Subcutaneous adipose tissue (tissue), 4 donors: Measurements from ENCODE around the gene TMED1. TPM values are rescaled to one million over a fixed set of nuclear protein-coding genes. Genes with fewer than 3 reads are reported as not detected.

ENCODE experiments used
- total RNA-seq, 4 donors: library from RNA; depleted of rRNA; stranded (reverse); fragments of >200 nt; gene quantifications; one replicate each; pipeline ENCODE4 v1.1.0, GENCODE V29; 2016
- TF ChIP-seq, protein P1 (sequence below): fragments of 450-650 bp; IDR thresholded peaks from one replicate; pipeline ENCODE4 v1.5.1; 2016; ENCODE audit warnings: low read depth, mild to moderate bottlenecking, control low read depth, antibody characterized with exemption, moderate library complexity

Gene TMED1
- total RNA-seq, 4 donors from 2014 or later, result 10.3 to 53.1 (median 34.4) TPM

- TF ChIP-seq, protein P1, sequence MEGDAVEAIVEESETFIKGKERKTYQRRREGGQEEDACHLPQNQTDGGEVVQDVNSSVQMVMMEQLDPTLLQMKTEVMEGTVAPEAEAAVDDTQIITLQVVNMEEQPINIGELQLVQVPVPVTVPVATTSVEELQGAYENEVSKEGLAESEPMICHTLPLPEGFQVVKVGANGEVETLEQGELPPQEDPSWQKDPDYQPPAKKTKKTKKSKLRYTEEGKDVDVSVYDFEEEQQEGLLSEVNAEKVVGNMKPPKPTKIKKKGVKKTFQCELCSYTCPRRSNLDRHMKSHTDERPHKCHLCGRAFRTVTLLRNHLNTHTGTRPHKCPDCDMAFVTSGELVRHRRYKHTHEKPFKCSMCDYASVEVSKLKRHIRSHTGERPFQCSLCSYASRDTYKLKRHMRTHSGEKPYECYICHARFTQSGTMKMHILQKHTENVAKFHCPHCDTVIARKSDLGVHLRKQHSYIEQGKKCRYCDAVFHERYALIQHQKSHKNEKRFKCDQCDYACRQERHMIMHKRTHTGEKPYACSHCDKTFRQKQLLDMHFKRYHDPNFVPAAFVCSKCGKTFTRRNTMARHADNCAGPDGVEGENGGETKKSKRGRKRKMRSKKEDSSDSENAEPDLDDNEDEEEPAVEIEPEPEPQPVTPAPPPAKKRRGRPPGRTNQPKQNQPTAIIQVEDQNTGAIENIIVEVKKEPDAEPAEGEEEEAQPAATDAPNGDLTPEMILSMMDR, result no peak
Observed at GRCh38 chr19:10868872-10869547, 33.0 kb upstream of the TMED1 start.

- TF ChIP-seq, protein P1, result no peak
Observed at GRCh38 chr19:10866495-10866894, 30.5 kb upstream of the TMED1 start.

DNA sequence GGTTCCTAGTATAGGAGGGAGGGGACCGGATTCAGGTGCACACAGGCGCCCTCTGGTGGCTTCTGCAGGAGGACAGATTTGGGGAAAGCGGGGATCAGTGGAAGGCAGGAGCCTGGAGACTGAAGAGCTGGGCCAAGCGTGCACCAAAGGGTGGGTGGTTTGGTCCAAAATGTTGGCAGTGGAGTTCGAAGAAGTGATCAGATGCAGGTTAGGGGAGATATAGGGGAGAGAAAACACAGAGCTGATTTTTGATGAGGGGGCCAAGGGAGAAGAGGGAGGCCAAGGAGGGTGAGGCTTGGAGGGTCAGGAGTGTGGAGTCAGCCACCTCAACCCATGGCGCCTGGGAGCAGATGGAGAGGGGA lies 28.5 kb upstream of the TMED1 start:
- TF ChIP-seq, protein P1, result no peak

DNA sequence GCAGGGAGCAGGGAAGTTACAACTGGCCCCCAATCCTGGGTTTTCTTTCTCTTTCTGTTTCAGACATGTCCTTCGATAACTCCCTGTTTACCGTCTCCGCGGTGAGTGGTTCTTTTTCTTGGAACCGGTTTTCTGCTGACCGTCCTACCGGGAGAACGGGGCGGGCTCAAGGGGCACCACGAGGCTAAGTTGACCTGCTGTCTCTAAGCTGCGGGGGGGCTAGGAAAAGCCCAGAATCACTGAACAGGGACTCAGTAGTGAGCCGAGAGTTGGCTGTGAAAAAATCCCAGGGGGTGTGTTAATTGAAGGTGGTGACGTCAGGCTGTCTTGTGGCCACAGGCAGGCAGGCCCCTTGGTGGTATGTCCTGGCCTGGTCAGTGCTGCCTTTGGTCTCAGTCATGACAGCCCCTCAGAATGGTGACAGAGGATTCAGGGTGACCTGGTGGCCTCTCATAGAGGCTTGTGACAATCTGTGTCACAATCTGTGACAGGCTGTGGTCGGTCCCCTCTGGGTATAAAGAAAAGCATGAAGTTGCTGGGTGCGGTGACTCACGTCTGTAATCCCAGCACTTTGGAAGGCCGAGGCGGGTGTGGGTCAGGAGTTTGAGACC lies 27.2 kb upstream of the TMED1 start:
- TF ChIP-seq, protein P1, result no peak

DNA sequence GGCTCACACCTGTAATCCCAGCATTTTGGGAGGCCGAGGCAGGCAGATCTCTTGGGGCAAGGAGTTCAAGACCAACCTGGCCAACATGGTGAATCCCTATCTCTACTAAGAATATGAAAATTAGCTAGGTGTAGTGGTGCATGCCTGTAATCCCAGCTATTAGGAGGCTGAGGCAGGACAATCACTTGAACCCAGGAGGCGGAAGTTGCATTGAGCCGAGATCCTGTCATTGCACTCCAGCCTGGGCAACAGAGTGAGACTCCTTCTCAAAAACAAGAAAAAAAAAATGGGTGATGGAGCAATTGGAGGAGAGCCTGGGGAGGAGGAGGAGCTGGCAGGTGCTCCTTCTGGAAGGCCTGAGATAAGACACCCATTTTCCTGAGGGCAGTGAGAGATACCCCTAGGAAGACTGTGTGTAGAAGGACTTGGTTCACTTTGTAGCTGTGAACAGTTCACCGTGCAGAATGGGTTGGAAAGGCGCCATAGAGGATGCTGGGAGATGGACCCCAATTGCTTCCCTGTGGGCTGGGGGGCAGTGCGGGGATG lies 26.6 kb upstream of the TMED1 start:
- TF ChIP-seq, protein P1, result no peak

GRCh38 chr19:10861103-10861651 lies 25.2 kb upstream of the TMED1 start:
- TF ChIP-seq, protein P1, result no peak

- TF ChIP-seq, protein P1, result no peak
Observed at GRCh38 chr19:10858204-10858828, 22.3 kb upstream of the TMED1 start.
